ENCODE measurements around the gene TMEM176B.

TMEM176B gene

GRCh38 chr7:150745876-150746275, 54.3 kb downstream of the TMEM176B start:
- Histone ChIP-seq H3K4me2 (ENCODE audit: low read length) (no peak overlapping the region), H2AFZ (ENCODE audit: low read depth, low read length) (no peak overlapping the region), H3K27me3 (ENCODE audit: low read depth, low read length) (peaks cover 19% of the 10 kb centered on the region; the same call in 1 of the 2 replicates), H4K20me1 (ENCODE audit: insufficient read depth, low read length) (no peaks in the 10 kb centered on the region), H3K27ac (ENCODE audit: low read length) (no peak overlapping the region), H3K4me1 (ENCODE audit: low read length) (no peaks in the 10 kb centered on the region), H3K9ac (ENCODE audit: low read length) (no peak overlapping the region), H3K9me3 (ENCODE audit: insufficient read depth, low read length) (no peaks in the 10 kb centered on the region), H3K79me2 (ENCODE audit: low read length) (no peaks in the 10 kb centered on the region), H3K4me3 (ENCODE audit: low read length) (no peak overlapping the region), H3K36me3 (replicated peaks; ENCODE audit: low read depth, low read length) (no peaks in the 10 kb centered on the region)
- TF ChIP-seq CTCF (IDR thresholded peaks at IDR 0.05; ENCODE audit: low read depth, low read length): no peak
- no peak for TF ChIP-seq EZH2phosphoT487 (IDR thresholded peaks at IDR 0.05; ENCODE audit: low read depth)

GRCh38 chr7:150745086-150745485, 55.1 kb downstream of the TMEM176B start:
- Histone ChIP-seq H3K4me2 (ENCODE audit: low read length) (no peak overlapping the region), H3K9ac (ENCODE audit: low read length) (no peak overlapping the region), H3K79me2 (ENCODE audit: low read length) (no peaks in the 10 kb centered on the region), H4K20me1 (ENCODE audit: insufficient read depth, low read length) (no peaks in the 10 kb centered on the region), H3K4me1 (ENCODE audit: low read length) (no peaks in the 10 kb centered on the region), H2AFZ (ENCODE audit: low read depth, low read length) (no peak overlapping the region), H3K27ac (ENCODE audit: low read length) (no peak overlapping the region), H3K9me3 (ENCODE audit: insufficient read depth, low read length) (no peaks in the 10 kb centered on the region), H3K36me3 (replicated peaks; ENCODE audit: low read depth, low read length) (no peaks in the 10 kb centered on the region), H3K4me3 (ENCODE audit: low read length) (no peak overlapping the region), H3K27me3 (ENCODE audit: low read depth, low read length) (peaks cover 20% of the 10 kb centered on the region; the same call in 1 of the 2 replicates)
- TF ChIP-seq EZH2phosphoT487 (IDR thresholded peaks at IDR 0.05; ENCODE audit: low read depth): no peak
- TF ChIP-seq CTCF (IDR thresholded peaks at IDR 0.05; ENCODE audit: low read depth, low read length): no peak

- Histone ChIP-seq H3K27ac (ENCODE audit: low read length) (no peak overlapping the region), H3K79me2 (ENCODE audit: low read length) (no peaks in the 10 kb centered on the region), H3K4me2 (ENCODE audit: low read length) (no peak overlapping the region), H3K9ac (ENCODE audit: low read length) (no peak overlapping the region), H4K20me1 (ENCODE audit: insufficient read depth, low read length) (no peaks in the 10 kb centered on the region), H2AFZ (ENCODE audit: low read depth, low read length) (no peak overlapping the region), H3K9me3 (ENCODE audit: insufficient read depth, low read length) (no peaks in the 10 kb centered on the region), H3K27me3 (ENCODE audit: low read depth, low read length) (peaks cover 22% of the 10 kb centered on the region; the same call in 1 of the 2 replicates), H3K4me1 (ENCODE audit: low read length) (no peaks in the 10 kb centered on the region), H3K36me3 (replicated peaks; ENCODE audit: low read depth, low read length) (no peaks in the 10 kb centered on the region), H3K4me3 (ENCODE audit: low read length) (no peak overlapping the region)
- TF ChIP-seq CTCF (IDR thresholded peaks at IDR 0.05; ENCODE audit: low read depth, low read length) (no peak), EZH2phosphoT487 (IDR thresholded peaks at IDR 0.05; ENCODE audit: low read depth) (no peak)
Measured at GRCh38 chr7:150744041-150744656, 56.0 kb downstream of the TMEM176B start.

- no peak overlapping the region for H3K27ac ChIP-seq (ENCODE audit: low read length)
- no peaks in the 10 kb centered on the region for H4K20me1 ChIP-seq (ENCODE audit: insufficient read depth, low read length)
- H3K4me1 ChIP-seq (ENCODE audit: low read length): peaks cover 6% of the 10 kb centered on the region; the same call in 1 of the 2 replicates
- H3K4me2 ChIP-seq (ENCODE audit: low read length): no peak overlapping the region
- H3K79me2 ChIP-seq (ENCODE audit: low read length): no peaks in the 10 kb centered on the region
- no peak overlapping the region for H3K4me3 ChIP-seq (ENCODE audit: low read length)
- no peaks in the 10 kb centered on the region for H3K9me3 ChIP-seq (ENCODE audit: insufficient read depth, low read length)
- TF ChIP-seq CTCF (IDR thresholded peaks at IDR 0.05; ENCODE audit: low read depth, low read length) (no peak), EZH2phosphoT487 (IDR thresholded peaks at IDR 0.05; ENCODE audit: low read depth) (no peak)
- H3K9ac ChIP-seq (ENCODE audit: low read length): no peak overlapping the region
- H2AFZ ChIP-seq (ENCODE audit: low read depth, low read length): no peak overlapping the region
- H3K27me3 ChIP-seq (ENCODE audit: low read depth, low read length): peaks cover 31% of the 10 kb centered on the region
- no peaks in the 10 kb centered on the region for H3K36me3 ChIP-seq (replicated peaks; ENCODE audit: low read depth, low read length)
Measured at GRCh38 chr7:150742286-150742968, 57.7 kb downstream of the TMEM176B start.
